DMS53 treated with DMSO at 0.1 percent for 48 hours (cell line): Measurements from ENCODE around the gene PRKAG1.

ENCODE experiments used
- DNase-seq: peaks from one replicate; lab custom pipeline; 2025; ENCODE audit not compliant: unreplicated experiment; lab: John Stamatoyannopoulos, UW

The PRKAG1 gene

DNA sequence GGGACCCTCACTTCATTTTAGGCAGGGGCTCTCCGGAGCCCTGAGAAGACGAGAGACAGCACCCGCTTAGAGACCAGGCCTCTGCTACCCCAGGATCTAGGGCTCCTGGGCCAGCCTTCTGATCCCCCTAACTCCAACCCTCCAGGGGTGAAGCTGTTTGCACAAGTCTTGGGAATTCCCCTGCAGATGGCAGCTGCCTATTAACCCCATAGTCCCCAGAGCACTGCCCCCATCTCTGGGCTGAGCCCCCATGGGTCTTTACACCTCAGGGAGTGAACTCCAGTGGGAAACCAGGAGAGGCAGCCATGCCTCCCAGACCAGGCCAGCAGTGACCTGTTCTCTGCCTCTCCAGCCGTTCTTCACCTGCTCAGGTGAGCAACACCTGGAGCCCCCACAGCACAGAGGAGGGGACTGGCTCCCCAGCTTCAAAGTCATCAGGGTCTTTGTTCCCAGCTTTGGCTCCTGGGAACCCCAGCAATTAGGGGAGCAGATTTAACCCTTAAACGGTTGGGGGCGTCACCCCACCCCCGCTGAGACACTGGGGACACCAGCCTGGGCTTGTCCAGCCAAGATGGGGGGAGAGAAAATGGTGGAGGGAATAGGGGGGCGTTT lies 49.3 kb downstream of the PRKAG1 start:
- no peak for DNase-seq

DNA sequence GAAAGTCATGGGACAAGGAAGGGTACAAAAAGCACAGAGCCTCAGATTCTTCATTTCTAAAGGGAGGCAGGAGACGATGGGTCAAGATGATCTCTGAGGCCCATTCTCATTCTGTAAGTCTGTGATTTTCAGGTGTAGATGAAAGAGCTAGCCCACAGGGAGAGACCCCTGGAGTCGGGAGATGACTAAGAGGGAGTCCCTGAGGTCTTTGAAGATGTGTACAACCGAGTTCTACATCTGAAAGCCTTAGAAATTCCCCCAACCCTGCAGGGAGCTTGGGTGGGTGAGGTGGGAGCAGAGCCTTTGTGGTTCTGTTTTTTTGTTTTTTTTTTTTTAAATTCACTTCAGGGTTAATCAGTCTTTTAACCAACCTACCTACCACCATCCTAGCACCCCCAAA lies 50.1 kb downstream of the PRKAG1 start:
- no peak for DNase-seq

DNA sequence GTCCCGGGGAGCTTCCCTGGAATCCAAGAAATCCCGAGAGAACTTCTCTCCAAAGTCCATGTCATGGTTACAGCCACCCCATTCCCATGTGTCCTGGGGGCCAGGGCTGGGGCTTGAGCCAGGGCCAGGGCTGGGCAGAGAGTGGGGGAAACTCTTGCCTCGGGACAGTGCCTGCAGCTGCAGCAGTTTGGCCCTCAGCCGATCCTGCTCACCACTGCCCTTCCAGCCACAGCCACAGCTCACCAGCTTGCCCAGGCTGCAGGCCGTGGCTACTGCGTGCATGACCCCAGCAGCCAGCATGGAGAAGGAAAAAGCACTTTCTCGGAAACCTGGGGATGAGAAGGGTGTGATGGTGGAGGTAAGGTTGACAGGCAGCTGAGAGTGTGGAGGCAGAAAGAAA lies 50.6 kb downstream of the PRKAG1 start:
- no peak for DNase-seq

DNA sequence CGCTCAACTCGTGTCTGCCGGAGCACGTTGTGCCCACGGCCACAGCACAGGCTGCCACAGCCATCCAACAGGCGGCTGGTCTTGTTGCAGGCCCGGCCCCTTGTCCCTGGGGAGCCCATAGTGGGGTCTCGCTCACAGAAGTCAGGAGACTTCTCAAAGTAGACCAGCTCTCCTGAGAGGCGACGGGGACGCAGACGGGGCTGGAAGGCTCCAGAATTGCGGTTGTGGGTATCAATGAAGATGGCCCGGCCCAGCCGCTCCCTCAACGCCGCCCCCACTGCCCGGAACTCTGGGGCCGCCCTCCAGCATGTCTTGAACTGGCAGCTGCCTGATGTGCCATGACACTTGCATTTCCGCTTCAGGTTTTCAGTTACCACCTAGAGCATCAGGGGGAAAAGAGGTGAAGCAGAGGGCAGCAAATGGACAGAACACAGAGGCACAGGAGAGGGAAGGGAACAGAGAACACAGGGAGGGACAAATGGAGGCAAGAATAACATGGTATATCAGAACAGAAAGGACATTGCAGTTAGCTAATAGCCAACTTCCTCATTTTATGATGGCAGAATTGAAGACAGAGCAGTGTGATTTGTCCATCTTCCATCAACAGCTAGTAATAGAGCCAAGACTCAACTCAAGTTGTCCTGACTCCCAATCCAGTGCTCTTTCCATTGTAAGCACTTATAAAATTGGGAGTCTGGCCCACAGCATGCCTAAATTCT lies 52.2 kb downstream of the PRKAG1 start:
- no peak for DNase-seq

DNA sequence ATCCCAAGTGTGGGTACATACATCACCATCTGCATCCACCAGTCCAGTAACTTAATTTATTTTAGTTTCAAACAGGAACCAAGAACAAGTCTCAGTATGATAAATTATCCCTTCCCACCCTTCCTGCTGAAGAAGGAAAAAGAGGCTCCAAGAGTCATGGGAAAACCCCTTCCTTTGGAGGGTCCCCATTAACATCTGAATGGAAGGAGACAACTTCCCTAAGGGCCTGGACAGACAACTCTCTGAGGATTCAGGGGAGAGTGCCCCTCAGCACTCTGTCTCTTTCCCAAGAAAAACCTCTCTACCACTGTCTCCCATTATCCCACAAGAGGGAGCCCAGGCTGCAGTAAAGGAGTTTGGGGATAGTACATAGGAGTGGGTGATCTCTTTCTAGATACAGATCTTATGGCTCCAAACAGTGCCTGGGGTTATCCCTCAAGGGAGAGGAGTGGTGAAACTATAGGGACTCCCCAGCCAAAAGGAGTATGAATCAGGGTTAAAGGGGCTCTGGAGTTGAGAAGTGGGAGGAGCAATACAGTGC lies 53.2 kb downstream of the PRKAG1 start:
- DNase-seq, result no peak

DNA sequence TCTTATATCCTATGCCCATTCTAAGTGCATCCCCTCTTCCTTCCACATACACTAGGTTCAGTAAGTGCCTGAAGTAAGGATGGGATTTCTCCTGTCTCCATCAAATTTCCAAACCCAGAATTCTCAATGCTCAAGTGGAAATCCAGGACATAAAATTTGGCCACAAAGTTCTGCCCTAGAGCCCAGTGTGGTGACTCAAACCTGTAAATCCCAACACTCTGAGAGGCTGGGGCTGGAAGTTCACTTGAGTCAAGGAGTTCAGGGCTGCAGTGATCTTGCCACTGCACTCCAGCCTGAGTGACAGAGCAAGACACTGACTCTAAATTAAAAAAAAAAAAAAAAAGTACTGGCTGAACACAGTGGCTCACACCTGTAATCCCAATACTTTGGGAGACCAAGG lies 56.8 kb downstream of the PRKAG1 start:
- no peak for DNase-seq

DNA sequence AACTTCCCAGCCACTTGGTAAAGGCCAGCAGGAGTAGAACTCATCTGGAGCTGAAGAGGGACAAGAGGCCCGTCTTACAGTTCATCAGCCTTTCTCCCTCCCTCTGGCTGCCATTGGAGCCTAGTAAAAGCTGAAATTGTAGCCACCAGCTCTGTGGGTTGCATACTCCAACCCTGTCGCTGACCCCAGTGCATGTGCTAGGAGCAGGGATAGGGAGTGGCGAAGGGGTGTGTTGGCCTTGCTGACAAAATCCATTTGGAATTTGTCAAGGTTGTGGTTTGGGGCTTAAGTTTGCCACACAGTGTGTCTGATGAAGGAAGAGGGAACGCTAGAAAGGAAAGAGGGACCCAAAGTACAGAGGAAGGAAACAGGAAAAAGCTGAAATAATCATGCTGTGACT lies 57.2 kb downstream of the PRKAG1 start:
- DNase-seq, result no peak

DNA sequence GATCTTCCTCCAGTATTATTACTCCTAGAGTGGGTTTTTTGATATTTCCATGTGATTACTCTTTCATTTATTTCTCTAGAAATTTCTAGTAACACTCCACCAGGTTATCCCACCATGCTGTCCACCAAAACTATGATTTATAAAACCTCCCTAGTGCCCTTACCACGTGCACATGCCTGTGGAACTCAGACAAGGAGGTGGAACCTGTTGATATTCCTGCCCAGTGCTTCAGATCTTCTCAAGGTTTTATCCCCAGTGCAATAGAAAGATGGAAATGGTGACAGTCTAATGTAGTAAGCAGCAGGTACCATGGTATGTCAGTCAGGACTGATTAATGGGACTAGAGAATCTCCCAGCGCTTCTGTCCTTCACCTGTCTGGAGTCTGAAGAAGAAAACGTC lies 57.7 kb downstream of the PRKAG1 start:
- DNase-seq, result no peak

DNA sequence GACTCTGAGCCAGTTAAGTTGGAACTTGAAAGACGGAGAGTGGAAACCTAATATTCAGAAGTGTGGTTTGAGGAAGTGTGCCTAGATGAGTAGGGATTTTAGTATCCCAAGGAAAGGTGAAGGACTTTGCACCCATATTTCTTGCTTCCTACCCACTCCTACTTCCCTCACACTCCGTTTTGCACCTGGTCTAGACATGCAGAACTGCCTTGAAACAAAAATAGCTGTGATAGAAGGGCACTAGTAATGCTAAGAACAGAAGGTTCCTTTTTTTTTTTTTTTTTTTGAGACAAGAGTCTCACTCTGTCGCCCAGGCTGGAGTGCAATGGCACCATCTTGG lies 60.6 kb downstream of the PRKAG1 start:
- no peak for DNase-seq

DNA sequence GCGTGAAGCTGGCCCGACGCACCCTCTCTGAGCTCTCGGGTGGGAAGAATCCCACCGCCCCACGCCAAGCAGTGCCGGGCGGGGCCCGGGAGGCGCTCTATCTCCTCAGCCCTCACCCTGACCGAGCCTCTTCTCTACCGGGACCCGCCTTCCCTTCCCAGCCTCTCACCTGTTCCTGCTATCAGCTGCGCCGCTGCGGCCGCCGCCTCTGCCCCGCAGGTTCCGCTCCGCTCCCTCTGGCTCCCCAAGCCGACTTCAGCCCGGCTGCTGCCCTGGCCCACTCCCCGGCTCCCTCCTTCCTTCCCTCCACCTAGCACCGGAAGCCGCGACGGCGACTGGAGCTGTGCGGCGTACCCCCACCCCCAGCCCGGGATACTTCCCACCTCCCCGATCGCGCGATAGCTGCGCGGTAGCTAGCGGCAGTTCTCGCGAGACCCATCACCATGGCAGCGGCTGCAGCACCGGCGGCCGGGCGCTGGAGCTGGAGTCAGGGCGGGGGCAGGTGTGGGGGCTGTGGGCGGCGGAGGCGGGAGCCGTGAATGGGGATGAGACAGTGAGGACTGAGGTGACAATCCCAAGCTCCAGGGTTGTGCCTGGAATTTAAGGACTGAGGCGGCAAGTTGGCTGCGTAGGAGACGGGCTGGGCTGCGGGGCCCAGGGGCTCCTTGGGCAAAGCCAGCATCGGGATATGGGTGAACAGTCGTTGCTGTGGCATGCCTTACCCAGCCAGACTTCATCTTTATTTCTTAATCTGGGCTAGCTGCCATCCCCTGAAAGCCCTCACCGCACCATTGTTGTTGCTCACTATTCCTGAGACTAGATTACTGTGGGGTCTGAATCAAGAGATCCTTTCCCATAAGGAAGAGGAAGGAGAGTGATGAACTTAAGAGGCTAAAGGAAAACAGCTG lies 61.2 kb downstream of the PRKAG1 start, which contains the start of gene ARF3:
TSS of gene ARF3 (minus strand) at position 347 of the 908 bp plus-strand sequence. CDS start 16,392 bp downstream, outside the sequence.
- DNase-seq, result peak; percentile 83

DNA sequence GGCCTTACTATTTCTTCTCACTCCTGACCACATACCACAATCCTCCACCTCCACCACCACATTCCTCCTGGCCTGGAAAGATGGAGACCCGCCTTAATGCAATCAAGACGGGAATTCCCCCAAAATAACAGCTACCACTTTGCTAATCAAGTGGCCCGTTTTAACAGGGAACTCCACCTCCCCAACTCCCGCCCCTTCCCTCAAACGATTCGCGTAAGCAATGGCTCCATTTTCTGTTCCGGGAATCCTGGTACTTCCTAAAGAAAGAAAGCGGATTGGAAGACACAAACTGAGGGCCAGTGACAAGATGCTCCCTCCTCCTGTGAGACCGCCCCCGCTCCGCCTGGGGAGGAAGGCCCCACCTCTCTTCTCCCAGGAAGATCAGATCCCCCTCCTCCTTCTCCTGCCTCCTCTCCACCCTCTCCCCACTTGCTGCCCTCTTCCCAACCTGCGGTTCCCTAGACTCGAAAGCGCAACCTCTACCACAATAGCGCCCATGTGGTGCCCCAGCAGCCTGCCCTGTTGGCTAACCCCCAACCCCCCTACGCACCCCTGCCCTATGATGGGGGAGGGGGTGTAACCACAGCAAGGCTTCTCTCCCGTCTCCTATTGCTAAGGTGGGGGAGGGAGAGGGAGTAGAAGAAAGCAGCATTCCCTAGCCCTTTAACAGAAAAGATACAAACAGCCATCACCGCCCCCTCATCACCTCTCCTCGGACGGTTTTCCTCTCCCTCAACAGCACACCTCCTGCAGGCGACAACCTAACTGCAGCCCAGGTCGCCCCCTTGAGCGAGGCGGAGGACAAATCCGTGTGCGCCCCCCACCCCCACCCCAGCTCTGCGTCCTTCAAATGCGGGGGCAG lies 62.1 kb downstream of the PRKAG1 start:
- DNase-seq, result peak; percentile 47

DNA sequence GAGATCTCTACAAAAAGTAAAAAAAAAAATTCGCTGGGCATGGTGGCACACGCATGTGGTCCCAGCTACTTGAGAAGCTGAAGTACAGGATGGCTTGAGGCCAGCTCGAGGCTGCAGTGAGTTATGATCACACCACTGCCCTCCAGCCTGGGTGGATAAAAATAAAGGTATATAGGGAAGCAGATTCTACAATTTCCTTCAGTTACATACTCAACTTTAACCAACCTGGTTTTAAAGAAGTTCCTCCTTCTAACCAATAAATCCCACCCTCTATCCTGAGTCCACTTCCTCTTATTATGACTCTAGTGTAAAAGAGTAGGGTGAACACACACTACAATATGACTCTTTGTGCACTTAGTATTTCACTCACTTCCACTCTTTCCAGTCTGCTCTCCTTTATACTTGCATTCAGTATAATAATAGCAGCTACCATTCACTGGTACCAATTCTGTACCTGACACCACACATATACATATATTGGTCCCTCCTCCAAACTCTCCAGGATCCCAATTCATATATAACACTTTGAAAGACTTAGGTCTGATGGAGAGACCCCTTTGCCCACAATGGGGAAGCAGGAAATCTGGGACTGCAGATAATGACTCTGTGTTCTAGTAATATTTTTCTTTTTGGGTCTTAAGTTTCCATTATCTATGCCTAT lies 63.6 kb downstream of the PRKAG1 start:
- no peak for DNase-seq

DNA sequence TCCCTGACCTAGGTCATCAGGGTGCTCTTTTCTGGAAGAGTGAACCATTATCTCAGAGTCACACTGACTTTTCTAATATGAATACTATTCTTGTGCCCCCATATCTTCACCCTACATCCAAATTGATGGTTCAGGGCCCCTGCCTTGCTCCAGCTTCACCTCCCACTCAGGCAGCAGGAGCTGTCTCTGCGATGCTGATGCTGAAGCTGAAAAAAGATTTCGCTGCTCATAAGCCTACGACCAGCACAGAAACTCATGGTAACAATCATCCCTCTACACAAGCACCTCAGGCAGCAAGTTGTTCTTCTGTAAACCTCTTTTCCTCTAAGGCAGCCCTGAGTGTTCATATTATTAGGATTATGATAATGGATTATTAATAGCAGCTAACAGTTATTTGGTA lies 64.5 kb downstream of the PRKAG1 start:
- no peak for DNase-seq

DNA sequence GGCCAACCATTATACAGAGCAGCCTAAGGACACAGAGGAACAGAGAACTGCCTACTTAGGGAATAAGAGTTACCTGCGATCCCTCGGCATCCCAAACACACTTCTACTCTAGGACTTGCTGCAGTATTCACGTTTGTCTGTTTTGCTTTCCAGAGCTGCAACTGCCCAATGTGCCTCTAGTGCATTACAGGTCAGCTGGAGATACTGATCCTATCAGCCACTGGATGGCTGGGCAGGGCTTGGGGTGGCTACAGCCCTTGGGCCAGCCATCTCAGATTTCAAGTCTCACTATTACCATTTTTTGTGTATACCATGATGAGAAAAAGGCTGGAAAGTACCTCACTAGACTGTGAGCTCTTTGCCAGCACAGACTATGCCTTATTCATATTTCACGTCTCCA lies 65.9 kb downstream of the PRKAG1 start:
- no peak for DNase-seq
